NCI-H774 (cell line): ENCODE results near the gene SPINK13.
"Not testable (repeated sequence)": the region's sequence is repeated elsewhere in the genome, so short reads cannot be mapped to it uniquely, and the experiment has no call there.

Experiments
- DNase-seq: peaks from one replicate; lab custom pipeline; 2025; lab: John Stamatoyannopoulos, UW

Gene SPINK13

DNA sequence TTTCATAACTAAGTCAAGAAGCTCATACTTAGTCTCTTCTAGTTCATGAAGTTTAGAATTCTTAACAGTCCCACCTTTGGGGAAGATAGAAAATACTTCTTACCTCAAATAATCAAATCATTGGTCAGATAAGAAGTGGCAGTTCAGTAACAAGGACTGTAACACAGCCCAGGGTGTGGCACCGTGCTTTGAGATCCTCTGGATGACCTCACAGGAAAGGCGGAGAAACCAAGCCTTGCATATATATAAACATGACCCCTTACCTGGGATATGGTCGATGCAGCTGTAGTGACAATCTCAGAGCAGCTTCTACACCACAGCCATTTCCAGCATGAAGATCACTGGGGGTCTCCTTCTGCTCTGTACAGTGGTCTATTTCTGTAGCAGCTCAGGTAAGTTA lies 43.6 kb downstream of the SPINK13 start, which contains the start of gene SPINK7:
Gene SPINK7, plus strand, starts transcription at position 271 of the 400 bp plus-strand sequence. Its CDS starts 61 bp downstream, at position 332.
- no peak for DNase-seq

- DNase-seq = no peak
Observed at GRCh38 chr5:148314187-148314586, 45.6 kb downstream of the SPINK13 start.

DNA sequence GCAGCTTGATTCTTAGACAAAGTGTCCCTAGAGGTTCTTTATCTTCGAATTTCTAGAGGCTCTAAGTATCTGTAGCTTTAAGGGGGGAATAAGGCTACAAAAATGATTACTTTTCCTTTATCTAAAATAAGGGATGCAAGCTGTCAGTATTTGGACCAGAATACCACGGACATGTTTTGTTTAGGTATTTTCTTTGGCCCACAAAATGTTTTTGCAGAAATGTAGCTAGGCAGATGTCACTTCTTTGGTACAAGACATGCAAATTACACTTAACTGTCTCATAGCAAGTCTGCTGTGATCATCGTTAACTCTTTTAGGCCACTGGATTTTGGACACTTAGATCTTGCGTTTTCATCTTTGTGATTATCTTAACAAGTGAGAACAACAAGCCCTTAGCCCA lies 46.1 kb downstream of the SPINK13 start:
- DNase-seq = no peak

GRCh38 chr5:148320011-148320963 lies 51.7 kb downstream of the SPINK13 start:
- DNase-seq = not testable (repeated sequence)

GRCh38 chr5:148333262-148333849 lies 64.8 kb downstream of the SPINK13 start:
- DNase-seq = no peak

GRCh38 chr5:148335259-148335658 lies 66.7 kb downstream of the SPINK13 start, which contains the start of gene SPINK9:
Gene SPINK9, plus strand, starts transcription at chr5:148335559. Its CDS starts 55 bp downstream, at chr5:148335614.
- no peak for DNase-seq
